Measurements from ENCODE around the gene HABP2. TPM values are rescaled to one million over a fixed set of nuclear protein-coding genes. Genes with fewer than 3 reads are reported as not detected.

HABP2 gene
- polyA plus RNA-seq, 1 of the 3 experiments (the other 2 are of a cell fraction): not detected

- H3K27ac ChIP-seq (ENCODE audit: low read depth in 2 of 2, low read length in 1 of 2): no peak overlapping the region
- H3K9ac ChIP-seq: no peak overlapping the region
- no peaks in the 10 kb centered on the region for H3K79me2 ChIP-seq (ENCODE audit: insufficient read depth)
- H3K4me3 ChIP-seq (ENCODE audit: low read depth in 2 of 2, low read length in 1 of 2): no peak overlapping the region
- H3K9me2 ChIP-seq: no peaks in the 10 kb centered on the region
- no peaks in the 10 kb centered on the region for H3K36me3 ChIP-seq (replicated peaks in 1 of 2; ENCODE audit: control insufficient read depth in 1 of 2, insufficient read depth in 2 of 2, low read length in 1 of 2)
- ChIA-PET CTCF (no interaction called here), POLR2A (no interaction called here)
- WGBS (ENCODE audit: low lambda C conversion rate): 67% methylated on average over 1 of the region's 1 CpG
- no peaks in the 10 kb centered on the region; a peak in 1 of 4 replicates for H3K4me1 ChIP-seq (ENCODE audit: control insufficient read depth in 1 of 2, insufficient read depth in 2 of 2, low read depth in 1 of 2, low read length in 1 of 2)
- H3K27me3 ChIP-seq (ENCODE audit: insufficient read depth): peaks cover under 1% of the 10 kb centered on the region; the same call in 1 of the 2 replicates
- DNase-seq: no peak
- H3K4me2 ChIP-seq: no peak overlapping the region
- no peaks in the 10 kb centered on the region for H3K9me3 ChIP-seq
- no peak overlapping the region for H2AFZ ChIP-seq (ENCODE audit: low read depth)
- no peaks in the 10 kb centered on the region for H4K20me1 ChIP-seq (ENCODE audit: insufficient read depth)
- TF ChIP-seq ELF1 (IDR thresholded peaks at IDR 0.05) (no peak), PBX3 (IDR thresholded peaks at IDR 0.05) (no peak), NRF1 (IDR thresholded peaks at IDR 0.05; ENCODE audit: low read depth, low read length) (no peak), POLR2AphosphoS5 (IDR thresholded peaks at IDR 0.05; ENCODE audit: low read depth, low read length) (no peak), NFIC (IDR thresholded peaks at IDR 0.05; ENCODE audit: borderline replicate concordance) (no peak), CHD2 (IDR thresholded peaks at IDR 0.05; ENCODE audit: low read length, partially characterized antibody) (no peak), IRF3 (IDR thresholded peaks at IDR 0.05; ENCODE audit: low read depth, low read length) (no peak), FOSL2 (IDR thresholded peaks at IDR 0.05; ENCODE audit: borderline replicate concordance, low read depth) (no peak), SMC3 (IDR thresholded peaks at IDR 0.05; ENCODE audit: low read depth, low read length) (no peak), EZH2phosphoT487 (IDR thresholded peaks at IDR 0.05; ENCODE audit: borderline replicate concordance, low read depth) (no peak), RCOR1 (IDR thresholded peaks at IDR 0.05; ENCODE audit: low read length) (no peak), MAX (IDR thresholded peaks at IDR 0.05; ENCODE audit: low read depth) (no peak), ZBTB33 (IDR thresholded peaks at IDR 0.05; ENCODE audit: borderline replicate concordance, low read depth) (no peak), RAD21 (IDR thresholded peaks at IDR 0.05; ENCODE audit: low read length) (no peak), FOXM1 (IDR thresholded peaks at IDR 0.05; ENCODE audit: low read depth) (no peak), REST (IDR thresholded peaks at IDR 0.05; ENCODE audit: low read depth, low read length) (no peak), JUND (IDR thresholded peaks at IDR 0.05) (no peak)
- H3F3A ChIP-seq (replicated peaks; ENCODE audit: insufficient read depth): no peaks in the 10 kb centered on the region
Observed at GRCh38 chr10:113619401-113619800, 66.5 kb downstream of the HABP2 start.

Data from SK-N-SH (cell line).